H9 (cell line): ENCODE measurements around the gene CD9. TPM values are rescaled to one million over a fixed set of nuclear protein-coding genes. Genes with fewer than 3 reads are reported as not detected.

Experiments
- DNase-seq: peaks from one replicate; pipeline ENCODE4 v3.0.0-alpha.2; 2017
- H2AFZ ChIP-seq: one replicate; pipeline ENCODE4 v1.6.1; 2013; ENCODE audit warnings: mild to moderate bottlenecking, low read length, control low read depth, moderate library complexity
- H2AK5ac ChIP-seq: 2 replicates; pipeline ENCODE4 v1.6.1; 2013; ENCODE audit warnings: low read length, control low read depth, mixed read lengths; ENCODE audit not compliant: insufficient read length
- H2BK120ac ChIP-seq: one replicate; pipeline ENCODE4 v1.6.1; 2013; ENCODE audit warnings: low read depth, mild to moderate bottlenecking, low read length, control low read depth, inconsistent platforms; ENCODE audit not compliant: poor library complexity, severe bottlenecking
- H2BK12ac ChIP-seq: 2 replicates; pipeline ENCODE4 v1.6.1; 2013; ENCODE audit warnings: low read length, control low read depth, mixed read lengths, low read depth; ENCODE audit not compliant: insufficient read length
- H2BK15ac ChIP-seq: 2 replicates; pipeline ENCODE4 v1.6.1; 2013; ENCODE audit warnings: low read depth, low read length, control low read depth
- H2BK20ac ChIP-seq: one replicate; pipeline ENCODE4 v1.6.1; 2013; ENCODE audit warnings: low read depth, mild to moderate bottlenecking, low read length, control low read depth, inconsistent platforms; ENCODE audit not compliant: poor library complexity, severe bottlenecking
- H2BK5ac ChIP-seq: 2 replicates; pipeline ENCODE4 v1.6.1; 2013; ENCODE audit warnings: low read length, control low read depth, mixed read lengths; ENCODE audit not compliant: insufficient read length
- H3K14ac ChIP-seq: 2 replicates; pipeline ENCODE4 v1.6.1; 2013; ENCODE audit warnings: low read length, control low read depth; ENCODE audit not compliant: insufficient read depth
- H3K18ac ChIP-seq: 2 replicates; pipeline ENCODE4 v1.6.1; 2013; ENCODE audit warnings: low read depth, mild to moderate bottlenecking, mixed read lengths, low read length, control low read depth; ENCODE audit not compliant: insufficient read length
- H3K23ac ChIP-seq: 2 replicates; pipeline ENCODE4 v1.6.1; 2013; ENCODE audit warnings: low read length, control low read depth, mixed read lengths, low read depth; ENCODE audit not compliant: insufficient read length
- H3K23me2 ChIP-seq: 2 replicates; pipeline ENCODE4 v1.6.1; 2013; ENCODE audit warnings: low read depth, mild to moderate bottlenecking, mixed read lengths, low read length, control low read depth; ENCODE audit not compliant: insufficient read length, poor library complexity, severe bottlenecking
- H3K27ac ChIP-seq: 2 replicates; pipeline ENCODE4 v1.5.1; 2013; ENCODE audit warnings: low read length, control low read depth, mixed read lengths, low read depth; ENCODE audit not compliant: insufficient read length
- H3K27me3 ChIP-seq: 2 replicates; pipeline ENCODE4 v1.6.1; 2013; ENCODE audit warnings: low read length, control low read depth, inconsistent platforms; ENCODE audit not compliant: insufficient read depth
- H3K4ac ChIP-seq: 2 replicates; pipeline ENCODE4 v1.6.1; 2013; ENCODE audit warnings: low read depth, mild to moderate bottlenecking, control low read depth, inconsistent platforms, low read length, moderate library complexity
- H3K4me1 ChIP-seq: 2 replicates; pipeline ENCODE4 v1.6.1; 2013; ENCODE audit warnings: low read length, control low read depth, inconsistent platforms; ENCODE audit not compliant: insufficient read depth
- H3K4me2 ChIP-seq: 2 replicates; pipeline ENCODE4 v1.6.1; 2013; ENCODE audit warnings: low read length, control low read depth, mixed read lengths; ENCODE audit not compliant: insufficient read length, insufficient read depth
- H3K56ac ChIP-seq: 2 replicates; pipeline ENCODE4 v1.6.1; 2013; ENCODE audit warnings: low read depth, mild to moderate bottlenecking, mixed read lengths, low read length, control low read depth; ENCODE audit not compliant: insufficient read length
- H3K79me1 ChIP-seq: 2 replicates; pipeline ENCODE4 v1.6.1; 2013; ENCODE audit warnings: low read depth, mild to moderate bottlenecking, moderate library complexity, low read length, control low read depth, inconsistent platforms; ENCODE audit not compliant: insufficient read depth, poor library complexity, severe bottlenecking
- H3K79me2 ChIP-seq: 2 replicates; pipeline ENCODE4 v1.6.1; 2013; ENCODE audit warnings: low read length, control low read depth, inconsistent platforms; ENCODE audit not compliant: insufficient read depth
- H3K9ac ChIP-seq: 2 replicates; pipeline ENCODE4 v1.6.1; 2013; ENCODE audit warnings: low read length, control low read depth, mixed read lengths; ENCODE audit not compliant: insufficient read length; ENCODE audit errors: extremely low read depth
- H3K9me3 ChIP-seq: one replicate; pipeline ENCODE4 v1.6.1; 2013; ENCODE audit warnings: low read depth, low read length, inconsistent platforms; ENCODE audit not compliant: control insufficient read depth
- H3T11ph ChIP-seq: one replicate; pipeline ENCODE4 v1.6.1; 2013; ENCODE audit warnings: mild to moderate bottlenecking, low read length, control low read depth, inconsistent platforms
- H4K20me1 ChIP-seq: one replicate; pipeline ENCODE4 v1.6.1; 2013; ENCODE audit not compliant: control insufficient read depth, insufficient read length, insufficient read depth
- H4K5ac ChIP-seq: 2 replicates; pipeline ENCODE4 v1.6.1; 2013; ENCODE audit warnings: low read depth, mild to moderate bottlenecking, mixed read lengths, low read length, control low read depth; ENCODE audit not compliant: insufficient read length
- H4K8ac ChIP-seq: replicated peaks from 2 replicates; pipeline ENCODE4 v1.6.1; 2013; ENCODE audit warnings: low read length, control low read depth, mixed read lengths, low read depth; ENCODE audit not compliant: insufficient read length
- H4K91ac ChIP-seq: 2 replicates; pipeline ENCODE4 v1.6.1; 2013; ENCODE audit warnings: low read depth, mild to moderate bottlenecking, moderate library complexity, mixed read lengths, low read length, control low read depth; ENCODE audit not compliant: insufficient read length
- H3K27ac Mint-ChIP-seq, 3 experiments: 2 replicates in 2 of 3; 3 replicates in 1 of 3; pipeline ENCODE4 v1.8.0; 2020 to 2021; ENCODE audit warnings: mixed read lengths in 3 of 3, mild to moderate bottlenecking in 1 of 3, moderate library complexity in 1 of 3
- H3K27me3 Mint-ChIP-seq: 2 replicates; pipeline ENCODE4 v1.8.0; 2021; ENCODE audit warnings: low read depth, mild to moderate bottlenecking, moderate library complexity, mixed read lengths
- H3K36me3 Mint-ChIP-seq, 3 experiments: 2 replicates in 2 of 3; 3 replicates in 1 of 3; pipeline ENCODE4 v1.8.0; 2020 to 2021; ENCODE audit warnings: low read depth in 3 of 3, mixed read lengths in 3 of 3; ENCODE audit not compliant: insufficient read depth in 1 of 3
- H3K4me1 Mint-ChIP-seq, 2 experiments: 2 replicates each; pipeline ENCODE4 v1.8.0; 2020; ENCODE audit warnings: mixed read lengths in 2 of 2
- H3K4me3 Mint-ChIP-seq, 2 experiments: 2 replicates in 1 of 2; 3 replicates in 1 of 2; pipeline ENCODE4 v1.8.0; 2020 to 2021; ENCODE audit warnings: mild to moderate bottlenecking in 2 of 2, mixed read lengths in 2 of 2, moderate library complexity in 1 of 2
- H3K9me3 Mint-ChIP-seq, 2 experiments: 2 replicates in 1 of 2; 3 replicates in 1 of 2; pipeline ENCODE4 v1.8.0; 2020; ENCODE audit warnings: mild to moderate bottlenecking in 2 of 2, mixed read lengths in 2 of 2, moderate library complexity in 1 of 2
- WGBS: extraction: QIAGEN DNeasy Blood & Tissue Kit; methylation state at CpG from one replicate; pipeline ENCODE4 v1.1.7; 2013; ENCODE audit warnings: missing lambda C conversion rate, low lambda C conversion rate, mixed read lengths; ENCODE audit not compliant: insufficient read length; ENCODE audit errors: extremely low coverage; 5-methylcytosine and 5-hydroxymethylcytosine counted together
- total RNA-seq: library from RNA; stranded (reverse); gene quantifications from 2 replicates; pipeline ENCODE4 v1.2.1, GENCODE V29; 2021
- TF ChIP-seq, protein P1 (sequence below): fragments of 200-600 bp; sonication (generic); conservative IDR thresholded peaks from 3 replicates; pipeline ENCODE4 v1.8.0; 2021; ENCODE audit warnings: antibody characterized with exemption, mild to moderate bottlenecking

The CD9 gene
- total RNA-seq, 1 experiment from 2014 or later, result 132 TPM

DNA sequence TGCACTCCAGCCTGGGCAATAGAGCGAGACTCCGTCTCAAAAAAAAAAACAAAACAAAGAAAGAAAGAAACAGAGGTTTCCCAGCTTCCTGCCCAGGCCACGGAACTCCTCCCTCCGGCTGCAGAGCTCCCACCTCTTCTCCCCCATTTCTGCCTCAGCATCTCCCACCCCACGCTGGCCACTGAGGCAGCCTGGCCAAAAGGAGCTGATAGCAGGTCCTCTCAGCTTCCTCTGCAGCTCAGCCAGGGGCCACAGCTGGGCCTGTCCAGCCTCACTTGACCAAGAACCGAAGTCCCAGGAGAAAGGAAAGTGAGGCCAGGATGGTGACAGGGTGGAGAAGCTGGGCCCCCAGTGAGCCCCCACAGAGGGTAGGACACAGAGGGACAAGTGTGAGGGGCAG, 33.4 kb upstream of the CD9 start:
- Histone ChIP-seq H4K20me1 (peaks cover 4% of the 10 kb centered on the region), H3K4me1 (no peaks in the 10 kb centered on the region), H2BK5ac (no peak overlapping the region), H2BK20ac (no peak overlapping the region), H3K56ac (no peak overlapping the region), H2BK12ac (no peak overlapping the region), H3K18ac (no peak overlapping the region), H3K4ac (no peak overlapping the region), H4K91ac (no peak overlapping the region), H2BK120ac (no peak overlapping the region), H3K14ac (no peak overlapping the region; the same call in 1 of the 2 replicates), H3K27me3 (no peaks in the 10 kb centered on the region), H3K9me3 (no peaks in the 10 kb centered on the region), H2BK15ac (no peak overlapping the region), H3K23ac (no peak overlapping the region), H4K5ac (no peak overlapping the region), H3K79me2 (no peaks in the 10 kb centered on the region), H3K79me1 (no peaks in the 10 kb centered on the region), H4K8ac (no peak overlapping the region), H3T11ph (no peak overlapping the region), H3K23me2 (no peaks in the 10 kb centered on the region), H2AFZ (no peak overlapping the region), H2AK5ac (no peak overlapping the region), H3K27ac (no peak overlapping the region), H3K4me2 (no peak overlapping the region), H3K9ac (no peak overlapping the region)
- Mint-ChIP-seq H3K4me3 (no peak overlapping the region), H3K9me3 (no peaks in the 10 kb centered on the region), H3K27ac (no peak overlapping the region; a peak in 1 of 7 replicates), H3K27me3 (no peaks in the 10 kb centered on the region), H3K4me1 (no peaks in the 10 kb centered on the region; a peak in 1 of 4 replicates), H3K36me3 (no peaks in the 10 kb centered on the region)
- WGBS, result no CpG with 5 or more reads among the region's 6 CpGs
- TF ChIP-seq, protein P1, sequence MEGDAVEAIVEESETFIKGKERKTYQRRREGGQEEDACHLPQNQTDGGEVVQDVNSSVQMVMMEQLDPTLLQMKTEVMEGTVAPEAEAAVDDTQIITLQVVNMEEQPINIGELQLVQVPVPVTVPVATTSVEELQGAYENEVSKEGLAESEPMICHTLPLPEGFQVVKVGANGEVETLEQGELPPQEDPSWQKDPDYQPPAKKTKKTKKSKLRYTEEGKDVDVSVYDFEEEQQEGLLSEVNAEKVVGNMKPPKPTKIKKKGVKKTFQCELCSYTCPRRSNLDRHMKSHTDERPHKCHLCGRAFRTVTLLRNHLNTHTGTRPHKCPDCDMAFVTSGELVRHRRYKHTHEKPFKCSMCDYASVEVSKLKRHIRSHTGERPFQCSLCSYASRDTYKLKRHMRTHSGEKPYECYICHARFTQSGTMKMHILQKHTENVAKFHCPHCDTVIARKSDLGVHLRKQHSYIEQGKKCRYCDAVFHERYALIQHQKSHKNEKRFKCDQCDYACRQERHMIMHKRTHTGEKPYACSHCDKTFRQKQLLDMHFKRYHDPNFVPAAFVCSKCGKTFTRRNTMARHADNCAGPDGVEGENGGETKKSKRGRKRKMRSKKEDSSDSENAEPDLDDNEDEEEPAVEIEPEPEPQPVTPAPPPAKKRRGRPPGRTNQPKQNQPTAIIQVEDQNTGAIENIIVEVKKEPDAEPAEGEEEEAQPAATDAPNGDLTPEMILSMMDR, result no peak
- no peak for DNase-seq
